EL (cell line): ENCODE measurements around the gene ESRRG.

Source experiments
- DNase-seq: peaks from one replicate; pipeline ENCODE4 v3.0.0-alpha.2; 2016

The ESRRG gene

DNA sequence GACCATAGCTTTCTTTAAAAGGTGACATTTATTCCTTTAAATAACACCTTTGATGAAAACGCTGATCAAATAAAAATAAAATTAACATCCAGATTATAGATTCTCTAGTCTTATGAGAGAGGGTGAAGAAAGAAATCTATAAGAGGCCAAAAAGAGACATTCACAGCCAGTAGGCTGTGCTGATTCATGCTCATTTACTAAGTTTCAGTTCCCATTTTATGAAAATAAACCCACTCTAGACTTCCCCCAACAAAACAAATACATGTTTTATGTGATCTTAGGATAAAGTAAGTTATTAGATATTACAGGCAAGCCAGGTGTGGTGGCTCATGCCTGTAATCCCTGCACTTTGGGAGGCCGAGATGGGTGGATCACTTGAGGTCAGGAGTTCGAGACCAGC lies 21.1 kb downstream of the ESRRG start:
- no peak for DNase-seq

DNA sequence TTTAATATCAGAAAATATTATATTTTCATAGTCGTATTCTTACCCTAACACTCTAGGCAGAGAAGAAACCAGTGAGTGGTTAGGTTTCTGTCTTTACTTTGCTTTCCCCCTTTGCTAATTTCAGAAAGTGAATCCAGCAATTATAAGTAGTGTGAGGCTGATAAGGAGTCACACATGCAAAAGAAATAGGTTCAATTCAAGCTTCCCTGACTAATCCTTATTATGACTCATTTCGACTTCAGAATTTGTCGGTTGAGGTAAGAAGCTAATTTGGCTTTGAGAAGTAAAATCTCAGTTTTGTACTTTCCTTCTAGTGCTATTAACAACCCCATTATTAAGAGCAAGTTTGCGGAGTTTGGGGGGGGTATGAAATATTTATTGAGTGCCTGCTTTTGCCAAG lies 22.4 kb downstream of the ESRRG start:
- DNase-seq, result no peak

- no peak for DNase-seq
These were observed 31.5 kb downstream of the ESRRG start for GRCh38 chr1:216691710-216692109.

DNA sequence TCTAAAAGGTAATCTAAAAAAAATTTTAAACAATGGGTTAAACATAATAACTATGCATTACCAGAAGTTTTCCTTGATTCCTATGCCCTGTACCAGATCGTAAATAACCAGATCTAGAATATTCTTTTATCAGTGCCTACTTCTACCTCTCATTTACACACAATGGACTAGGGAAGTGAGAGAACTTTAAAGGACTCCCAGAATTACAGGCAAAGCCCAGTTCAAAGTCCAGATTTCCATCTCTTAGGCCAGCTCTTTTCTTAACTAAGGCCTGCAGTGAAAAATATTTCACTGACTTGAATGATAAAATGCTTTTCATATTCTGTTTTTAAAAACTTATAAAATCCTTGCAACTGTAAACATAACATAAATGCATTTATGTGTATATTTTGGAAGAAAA lies 32.6 kb downstream of the ESRRG start:
- no peak for DNase-seq

DNA sequence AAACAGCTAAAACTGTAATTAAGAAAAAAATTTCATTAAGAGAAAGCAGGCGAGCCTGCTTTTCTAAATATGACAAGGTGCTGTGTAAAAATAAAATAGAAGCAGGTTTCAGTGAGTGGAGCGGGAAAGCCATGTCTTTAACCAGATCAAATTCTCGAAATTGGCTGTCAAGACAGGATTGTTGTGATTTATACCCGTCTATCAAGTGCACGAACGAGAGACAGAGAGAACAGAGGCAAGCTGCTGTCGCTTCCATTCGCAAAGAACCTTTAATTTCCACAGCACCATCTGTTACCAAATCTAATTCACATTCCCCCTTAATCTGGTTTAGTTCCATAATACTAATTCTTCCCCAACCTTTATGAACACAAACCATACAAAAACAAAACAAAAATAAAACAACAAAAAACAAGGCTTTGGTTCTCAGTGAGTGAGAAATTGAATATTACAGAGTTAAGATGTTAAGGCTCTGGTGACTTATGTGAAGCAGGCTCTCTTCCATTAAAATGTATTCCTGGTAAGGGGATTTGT lies 35.0 kb downstream of the ESRRG start:
- no peak for DNase-seq

DNA sequence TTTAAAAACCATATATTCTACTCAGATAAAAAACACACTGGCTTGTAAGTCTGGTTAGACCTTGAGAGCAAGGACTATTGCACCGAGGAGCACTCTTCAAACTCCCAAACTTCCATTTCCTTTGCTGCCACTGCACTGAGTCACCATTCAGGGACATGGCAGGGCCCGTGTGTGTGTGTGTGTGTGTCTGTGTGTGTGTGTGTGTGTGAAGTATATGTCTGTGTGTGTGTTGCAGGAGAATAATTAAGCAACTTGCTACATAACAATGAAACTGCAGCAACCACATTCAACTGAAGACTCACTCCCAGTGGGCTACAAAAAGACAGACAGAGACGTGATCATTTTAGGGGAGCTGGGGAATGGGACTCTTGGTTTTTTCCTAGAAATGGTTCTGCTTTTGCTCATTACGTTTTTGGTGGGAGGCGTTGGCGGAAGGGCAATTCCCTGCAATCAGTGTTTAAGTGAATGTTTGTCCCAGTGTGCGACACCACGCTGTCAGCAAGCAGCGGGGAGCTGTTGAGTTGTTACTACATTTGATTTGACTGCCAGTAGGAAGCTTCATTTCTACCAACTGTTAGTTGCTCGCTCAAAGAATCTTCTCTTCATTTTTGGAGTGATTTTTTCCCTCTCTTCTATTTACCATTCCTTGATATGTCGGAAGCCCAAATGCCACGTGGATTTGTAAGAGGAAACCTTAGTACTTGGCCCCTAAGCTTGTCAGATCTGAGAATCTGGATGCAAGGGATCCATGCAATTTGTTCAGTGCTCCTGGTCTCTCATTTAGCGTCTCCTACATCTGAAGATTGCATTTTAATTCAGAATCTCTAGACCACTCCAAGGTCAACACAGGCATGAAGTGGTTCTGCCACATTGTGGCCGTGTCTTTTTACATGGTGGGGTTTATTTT lies 36.1 kb downstream of the ESRRG start:
- peak; percentile 43 for DNase-seq

DNA sequence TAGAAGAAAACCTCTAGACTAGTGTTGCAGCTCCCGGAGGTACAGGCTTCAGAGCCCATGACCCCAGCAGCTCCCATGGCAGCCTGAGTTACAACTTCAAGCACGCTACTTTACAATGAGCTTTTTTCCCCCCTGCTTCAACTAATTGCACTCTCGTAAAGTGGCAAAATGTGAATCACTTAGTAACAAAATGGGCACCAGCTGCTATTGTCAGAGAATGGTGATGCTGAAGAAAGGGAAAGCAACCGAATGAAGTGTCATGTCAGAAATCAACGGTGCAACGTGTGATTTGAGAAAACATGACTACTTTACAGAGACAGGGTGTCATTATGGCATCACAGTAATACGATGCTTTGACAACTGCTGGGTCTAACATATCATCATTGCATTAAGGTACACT lies 40.5 kb downstream of the ESRRG start:
- DNase-seq, result no peak

DNA sequence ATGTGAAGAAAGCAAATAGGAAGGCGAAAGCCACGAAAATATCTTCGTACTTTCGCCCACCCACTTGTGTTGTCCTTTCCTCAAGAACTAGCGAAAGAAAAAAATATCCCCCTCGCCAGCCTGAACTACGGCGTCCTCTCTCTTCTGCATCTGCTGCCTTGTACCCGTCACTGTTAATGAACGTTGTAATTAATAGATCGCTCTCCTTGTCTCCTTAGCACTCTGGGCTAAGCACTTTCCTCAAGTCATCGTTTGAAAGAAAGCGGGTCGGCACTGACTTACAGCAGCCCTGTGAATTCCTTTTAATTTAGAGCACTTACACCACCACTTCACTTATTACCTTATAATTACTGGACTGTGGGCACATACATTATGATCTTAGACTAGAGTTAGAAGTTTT lies 44.1 kb downstream of the ESRRG start:
- no peak for DNase-seq

- DNase-seq, result peak; percentile 49
These were observed 52.9 kb downstream of the ESRRG start for GRCh38 chr1:216670118-216670883.

- no peak for DNase-seq
These were observed 56.8 kb downstream of the ESRRG start for GRCh38 chr1:216666441-216666840.

DNA sequence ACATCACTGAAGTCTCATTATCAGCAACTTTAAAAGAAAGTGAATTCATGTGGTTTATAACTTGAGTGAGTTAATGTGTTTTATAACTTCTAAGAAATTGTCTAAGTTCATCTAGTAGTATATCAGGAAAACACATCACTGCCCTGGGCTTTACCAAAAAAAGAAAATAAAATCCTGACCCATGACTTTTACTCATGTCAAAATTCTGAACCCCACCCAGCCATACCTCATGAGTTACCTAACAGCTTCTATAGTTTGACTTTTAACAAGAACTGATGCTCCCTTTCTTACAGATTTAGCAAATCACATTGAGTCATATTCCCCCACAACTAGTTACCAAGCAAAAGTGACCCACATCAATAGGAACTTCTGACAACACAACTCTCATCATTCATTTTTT lies 57.4 kb downstream of the ESRRG start:
- DNase-seq, result no peak

GRCh38 chr1:216665406-216665805 lies 57.8 kb downstream of the ESRRG start:
- DNase-seq, result peak; percentile 36

DNA sequence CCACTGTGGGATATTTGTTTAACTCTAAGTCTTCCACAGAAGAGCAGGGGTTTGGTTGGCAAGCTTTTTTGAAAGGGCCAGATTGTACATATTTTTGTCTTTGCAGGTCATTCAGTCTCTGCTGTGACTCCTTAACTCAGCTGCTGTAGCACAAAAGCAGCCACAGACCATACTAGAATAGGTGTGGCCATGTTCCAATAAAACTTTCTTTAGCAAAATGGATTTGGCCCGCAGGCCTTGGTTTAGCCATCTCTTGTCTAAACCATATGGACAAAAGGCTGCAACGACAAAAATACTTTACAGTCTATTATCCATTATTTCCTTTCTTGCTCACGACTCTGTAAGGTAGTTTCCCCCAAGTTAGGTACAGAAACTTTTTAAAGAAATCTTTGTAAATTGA lies 60.5 kb downstream of the ESRRG start:
- DNase-seq, result no peak

DNA sequence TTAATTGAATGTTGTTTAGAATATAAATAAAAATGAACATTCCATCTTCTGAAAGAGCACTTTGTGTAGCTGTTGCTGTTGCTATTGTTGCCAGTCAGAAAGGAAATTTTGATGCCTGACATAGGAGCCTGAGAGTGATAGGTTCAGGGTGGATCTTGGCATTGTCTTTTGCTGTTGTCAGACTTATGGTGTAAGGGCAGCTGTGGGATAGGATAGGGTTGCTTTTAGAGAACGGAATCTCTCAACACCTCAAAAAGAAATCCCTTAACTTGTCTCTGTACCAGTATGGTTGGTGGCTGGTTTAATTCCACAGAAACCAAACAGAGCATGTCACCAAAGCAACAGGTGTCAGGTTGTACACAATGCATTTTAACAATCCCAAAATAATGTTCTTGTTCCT lies 62.7 kb downstream of the ESRRG start:
- no peak for DNase-seq

GRCh38 chr1:216653001-216653400 lies 70.2 kb downstream of the ESRRG start:
- no peak for DNase-seq

- no peak for DNase-seq
These were observed 71.3 kb downstream of the ESRRG start for GRCh38 chr1:216651826-216652418.

- no peak for DNase-seq
These were observed 80.1 kb downstream of the ESRRG start for GRCh38 chr1:216643176-216643575.

DNA sequence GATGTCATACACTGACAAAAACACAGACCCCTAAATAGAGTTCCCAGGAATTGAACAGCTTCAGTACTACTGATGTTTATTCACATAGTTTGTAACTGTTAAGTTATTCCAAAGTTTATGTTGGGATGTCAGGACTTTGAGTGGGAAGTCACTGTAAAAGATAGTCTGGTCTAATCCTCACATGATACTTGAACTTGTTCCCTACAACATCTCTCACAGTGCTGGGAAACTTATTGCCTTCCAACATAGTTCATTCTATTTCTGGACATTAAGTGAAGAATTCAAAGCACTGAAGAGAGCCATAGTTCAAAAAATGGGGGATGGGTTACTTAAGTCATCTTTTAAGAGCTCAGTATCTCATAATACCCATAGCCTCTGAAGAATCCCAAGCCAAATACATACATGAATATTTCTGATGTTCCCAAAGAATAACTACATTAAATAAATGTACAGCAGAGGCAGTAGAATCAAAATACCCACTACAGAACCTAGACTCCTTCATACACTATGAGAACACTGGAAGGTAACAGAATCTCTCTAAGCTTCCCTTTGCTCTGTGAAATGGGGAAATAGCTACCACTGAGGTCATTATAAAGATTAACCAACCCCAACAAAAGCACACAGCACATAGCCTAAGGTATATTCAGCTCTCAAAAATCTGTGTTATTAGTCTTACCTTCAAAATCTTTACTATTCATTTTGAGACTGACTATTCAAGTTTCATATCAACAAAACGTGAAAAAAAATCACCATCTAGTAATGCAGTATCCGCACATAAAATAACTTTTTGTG lies 81.4 kb downstream of the ESRRG start:
- DNase-seq, result no peak

GRCh38 chr1:216640100-216640499 lies 83.1 kb downstream of the ESRRG start:
- no peak for DNase-seq

DNA sequence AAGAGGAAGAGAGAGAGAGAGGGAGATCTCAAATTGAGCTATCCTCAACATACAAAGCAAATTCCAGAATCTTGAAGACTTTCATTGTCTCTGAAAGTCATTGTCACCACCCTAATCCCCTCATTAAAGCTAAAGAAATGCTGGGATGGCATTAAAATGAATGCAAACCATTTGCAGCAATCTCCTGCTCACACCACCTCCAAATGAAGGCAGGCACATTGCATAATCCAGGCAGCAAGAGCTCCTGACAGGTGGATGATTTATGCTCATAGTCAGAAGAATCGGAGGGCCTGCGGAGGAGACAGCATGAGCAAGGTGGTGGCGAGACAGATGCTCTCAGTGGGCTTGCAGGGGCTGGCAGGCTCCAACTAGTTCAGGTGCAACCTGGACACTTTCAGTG lies 90.2 kb downstream of the ESRRG start:
- no peak for DNase-seq

GRCh38 chr1:216630532-216630931 lies 92.7 kb downstream of the ESRRG start:
- DNase-seq, result no peak

DNA sequence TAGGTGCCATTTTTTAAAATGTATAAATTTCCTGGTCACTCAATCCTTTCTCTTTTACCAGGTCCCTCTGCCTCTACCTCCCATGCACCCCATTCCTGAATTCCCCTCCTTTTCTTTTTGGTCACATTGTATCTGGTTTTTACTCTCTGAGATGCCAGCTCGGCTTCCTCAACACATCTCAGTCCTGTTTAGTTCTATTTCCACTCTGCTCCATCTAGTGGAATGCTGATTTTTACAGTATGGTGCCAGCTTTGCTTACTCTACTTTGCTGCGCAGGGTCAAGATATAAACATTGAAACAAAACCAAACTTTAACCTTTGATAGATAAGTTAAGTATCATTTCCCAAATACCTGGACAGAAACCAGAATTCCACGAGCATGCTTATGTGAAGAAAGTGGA lies 96.0 kb downstream of the ESRRG start:
- DNase-seq, result peak; percentile 4
